Measurements from ENCODE around the gene ZNF70. TPM values are rescaled to one million over a fixed set of nuclear protein-coding genes. Genes with fewer than 3 reads are reported as not detected.

The ZNF70 gene
- total RNA-seq, 1 donor from 2014 or later, result 2.2 TPM

DNA sequence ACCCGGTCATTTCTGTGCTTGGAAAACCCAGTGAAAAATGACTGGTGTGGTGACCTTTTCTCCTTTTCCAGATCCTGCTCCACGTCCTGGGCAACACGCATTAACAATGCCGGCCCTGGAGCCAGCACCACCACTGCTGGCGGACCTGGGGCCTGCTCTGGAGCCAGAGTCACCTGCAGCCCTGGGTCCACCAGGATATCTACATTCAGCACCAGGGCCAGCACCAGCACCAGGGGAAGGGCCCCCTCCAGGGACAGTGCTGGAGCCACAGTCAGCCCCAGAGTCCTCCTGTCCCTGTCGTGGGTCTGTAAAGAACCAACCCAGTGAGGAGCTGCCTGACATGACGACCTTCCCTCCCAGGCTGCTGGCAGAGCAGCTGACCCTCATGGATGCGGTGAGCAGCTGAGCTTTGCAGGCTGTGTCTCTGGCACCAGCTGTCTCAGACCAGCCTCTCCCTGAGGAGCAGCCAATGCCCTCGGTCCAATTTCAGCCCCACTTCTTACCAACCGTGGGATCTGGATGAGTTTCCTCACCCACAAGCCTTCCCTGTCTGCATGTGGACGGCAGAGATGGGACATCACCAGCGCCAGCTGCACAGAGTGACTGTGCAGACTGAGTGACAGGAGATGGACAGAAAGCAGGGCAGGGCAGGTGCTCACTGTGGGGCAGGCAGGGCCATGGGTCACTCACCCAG, 58.2 kb downstream of the ZNF70 start:
- DNase-seq, result no peak

DNA sequence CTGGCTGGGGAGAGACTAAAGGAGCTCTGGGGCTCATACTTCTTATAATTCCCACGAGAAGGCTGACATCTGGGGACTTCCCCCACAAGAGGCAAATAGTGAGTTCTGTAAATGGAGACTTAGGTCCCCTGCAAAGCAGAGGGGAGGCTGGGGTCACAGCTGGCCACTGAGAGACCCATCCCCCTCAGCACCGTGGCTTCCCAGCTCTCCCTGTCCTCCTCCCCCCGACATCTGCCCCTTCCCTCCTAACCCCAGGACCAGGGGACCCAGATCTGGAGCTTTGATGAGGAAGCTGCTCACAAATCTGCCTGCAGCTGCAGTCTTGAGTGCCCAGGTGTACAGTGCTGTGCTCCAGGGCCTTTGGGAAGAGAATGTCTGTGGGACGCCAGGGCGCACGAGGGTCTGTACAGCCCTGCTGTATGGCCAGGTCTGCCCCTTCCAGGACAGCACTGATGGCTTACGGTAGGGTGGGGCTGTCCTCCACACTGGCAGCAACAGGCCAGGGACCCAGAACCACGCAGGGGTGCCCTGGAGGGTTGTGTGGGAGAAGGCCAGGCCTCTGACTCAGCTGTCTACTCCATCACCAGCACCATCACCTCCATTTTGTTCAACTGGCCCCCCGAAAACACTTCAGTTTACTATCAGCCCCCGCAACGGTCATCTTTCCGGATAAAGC, 59.0 kb downstream of the ZNF70 start:
- no peak for DNase-seq

DNA sequence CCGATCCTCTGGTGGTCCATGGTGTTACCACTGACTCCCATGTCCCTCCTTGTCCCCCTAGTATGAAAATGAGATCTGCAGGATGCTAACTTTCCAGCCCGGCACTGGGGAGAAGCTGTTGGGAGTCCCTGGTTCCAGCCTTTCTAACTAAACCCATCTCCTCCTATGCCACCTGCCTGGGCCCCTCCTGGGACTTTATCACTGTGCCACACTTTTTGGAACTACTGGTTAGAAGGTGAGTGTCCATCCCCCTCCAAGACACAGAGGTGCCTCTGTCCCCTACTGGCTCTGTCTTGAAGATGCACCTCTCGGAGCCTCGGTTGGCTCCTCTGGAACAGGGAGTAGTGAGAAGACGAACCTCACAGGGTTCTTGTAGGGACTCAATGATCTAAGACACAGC, 60.2 kb downstream of the ZNF70 start, which contains the start of gene RGL4:
Gene RGL4, plus strand, starts transcription at position 301 of the 400 bp plus-strand sequence. CDS start 1,018 bp downstream, outside the sequence.
- no peak for DNase-seq

DNA sequence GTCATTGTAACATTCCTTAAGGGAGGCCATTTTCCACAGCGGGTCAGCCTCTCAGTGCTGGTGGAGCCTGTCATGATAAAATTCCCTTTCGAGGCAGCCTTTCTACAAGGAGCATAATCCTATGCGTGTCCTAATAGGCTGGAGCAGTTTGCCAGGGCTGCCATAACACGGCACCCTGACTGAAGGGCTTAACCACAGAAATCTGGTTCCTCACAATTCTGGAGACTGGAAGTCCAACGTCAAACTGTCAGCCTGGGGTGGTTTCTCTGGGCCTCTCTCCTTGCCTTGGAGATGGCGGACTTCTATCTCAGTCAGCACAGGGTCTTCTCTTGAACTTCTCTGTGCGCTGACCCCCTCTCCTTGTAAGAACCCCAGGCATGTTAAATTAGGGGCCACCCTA, 61.5 kb downstream of the ZNF70 start:
- no peak for DNase-seq

Other genes with a start within 250 kb of the ZNF70 start
- gene IGLL1, start 170.8 kb downstream of the ZNF70 start, total RNA-seq, result not detected in 2 replicates
- gene DRICH1, start 118.8 kb downstream of the ZNF70 start, total RNA-seq, result 0.05 and 0.17 TPM in 2 replicates
- not detected in 2 replicates for gene RGL4, start 60.1 kb downstream of the ZNF70 start, total RNA-seq
- gene VPREB3, start 3.3 kb upstream of the ZNF70 start, total RNA-seq, result not detected in 2 replicates
- 0.14 TPM in 1 of 2 replicates, not detected in the other for gene C22orf15, start 11.9 kb upstream of the ZNF70 start, total RNA-seq
- 2.6 and 9.6 TPM in 2 replicates for gene CHCHD10, start 16.9 kb upstream of the ZNF70 start, total RNA-seq
- gene MMP11, start 21.7 kb upstream of the ZNF70 start, total RNA-seq, result 4.4 and 7.3 TPM in 2 replicates
- gene SMARCB1, start 35.9 kb upstream of the ZNF70 start, total RNA-seq, result 24.5 and 45.8 TPM in 2 replicates
- gene DERL3, start 87.9 kb upstream of the ZNF70 start, total RNA-seq, result 0.68 and 1.3 TPM in 2 replicates
- 4.7 and 6.0 TPM in 2 replicates for gene SLC2A11, start 106.8 kb upstream of the ZNF70 start, total RNA-seq
- 153 and 274 TPM in 2 replicates for gene MIF, start 143.3 kb upstream of the ZNF70 start, total RNA-seq
- gene GSTT2B, start 210.1 kb upstream of the ZNF70 start, total RNA-seq, result 1.4 and 11.1 TPM in 2 replicates
- 0.34 and 0.98 TPM in 2 replicates for gene DDTL, start 215.8 kb upstream of the ZNF70 start, total RNA-seq
- gene DDT, start 223.3 kb upstream of the ZNF70 start, total RNA-seq, result 114 and 121 TPM in 2 replicates
- gene GSTT2, start 229.0 kb upstream of the ZNF70 start, total RNA-seq, result 0.65 TPM in 1 of 2 replicates, not detected in the other

Data from dermis blood vessel endothelial cell (primary cell).